Ascending aorta (tissue), 2 donors: Measurements from ENCODE around the gene LCN10. TPM values are rescaled to one million over a fixed set of nuclear protein-coding genes. Genes with fewer than 3 reads are reported as not detected.

Experiments used
- DNase-seq, 2 donors: peaks; one replicate each; pipeline ENCODE4 v3.0.0-alpha.2; 2019; ENCODE audit warnings: low spot score in 2 of 2
- H3K27ac ChIP-seq, 2 donors: fragments of 200-600 bp; sonication (generic); one replicate each; pipeline ENCODE4 v1.5.1; 2016 to 2017; ENCODE audit warnings: mild to moderate bottlenecking in 1 of 2
- H3K27me3 ChIP-seq: fragments of 200-600 bp; sonication (generic); one replicate; pipeline ENCODE4 v1.5.1; 2017
- H3K36me3 ChIP-seq, 2 donors: fragments of 200-600 bp; sonication (generic); one replicate each; pipeline ENCODE4 v1.5.1; 2016
- H3K4me1 ChIP-seq, 2 donors: fragments of 200-600 bp; sonication (generic); one replicate each; pipeline ENCODE4 v1.5.1; 2016 to 2017; ENCODE audit warnings: mild to moderate bottlenecking in 1 of 2
- H3K4me3 ChIP-seq, 2 donors: fragments of 200-600 bp; sonication (generic); one replicate each; pipeline ENCODE4 v1.5.1; 2016 to 2017; ENCODE audit warnings: mild to moderate bottlenecking in 1 of 2
- H3K9me3 ChIP-seq, 2 donors: fragments of 200-600 bp; sonication (generic); one replicate each; pipeline ENCODE4 v1.5.1; 2016
- CTCF ChIP-seq, 3 experiments: fragments of 200-600 bp in 2 of 3; fragments of 450-650 bp in 1 of 3; sonication (generic) in 2 of 3; IDR thresholded peaks; one replicate each; pipeline ENCODE4 v1.5.1; 2016 to 2019; ENCODE audit warnings: antibody characterized with exemption in 3 of 3, mild to moderate bottlenecking in 1 of 3, moderate library complexity in 1 of 3
- intact Hi-C: fragments of 100-400 bp; cut with DNase I; formaldehyde crosslinking; loops from one replicate; pipeline ENCODE4 v1.15.1; 2023
- total RNA-seq: library from RNA; depleted of rRNA; stranded (reverse); fragments of >200 nt; gene quantifications from one replicate; pipeline ENCODE4 v1.1.0, GENCODE V29; 2016

Gene LCN10
- total RNA-seq, 1 donor from 2014 or later, result 28.5 TPM

- TF ChIP-seq CTCF (IDR thresholded peaks at IDR 0.05), result no peak
- no peak overlapping the region for H3K27ac ChIP-seq
- no peaks in the 10 kb centered on the region for H3K27me3 ChIP-seq
- no peaks in the 10 kb centered on the region for H3K9me3 ChIP-seq
- no peak overlapping the region for H3K4me3 ChIP-seq
- H3K4me1 ChIP-seq, result no peaks in the 10 kb centered on the region
- intact Hi-C loops, result no loop called here
- no peak for DNase-seq
- no peaks in the 10 kb centered on the region for H3K36me3 ChIP-seq
Measured at GRCh38 chr9:136734837-136735496, 7.8 kb downstream of the LCN10 start.

GRCh38 chr9:136733611-136734010 is 9.1 kb downstream of the LCN10 start:
- TF ChIP-seq CTCF (IDR thresholded peaks at IDR 0.05), result no peak
- DNase-seq, result no peak
- Histone ChIP-seq H3K9me3 (no peaks in the 10 kb centered on the region), H3K4me3 (no peak overlapping the region), H3K27me3 (no peaks in the 10 kb centered on the region), H3K36me3 (no peaks in the 10 kb centered on the region), H3K27ac (no peak overlapping the region), H3K4me1 (peaks cover 3 to 5% of the 10 kb centered on the region in 2 donors)
- intact Hi-C loops, result no loop called here

GRCh38 chr9:136732444-136733178 is 10.1 kb downstream of the LCN10 start:
- peaks cover 7 to 9% of the 10 kb centered on the region in 2 donors for H3K4me1 ChIP-seq
- no peaks in the 10 kb centered on the region for H3K27me3 ChIP-seq
- intact Hi-C loops, result no loop called here

GRCh38 chr9:136729926-136730325 is 12.8 kb downstream of the LCN10 start:
- intact Hi-C loops, result loop anchor here (5.0 kb wide), 2 partner anchors 43 to 248 kb away; partner anchors contain the start of genes AGPAT2 and SEC16A
- peaks cover 14 to 17% of the 10 kb centered on the region in 2 donors for H3K36me3 ChIP-seq
- TF ChIP-seq CTCF (IDR thresholded peaks at IDR 0.05), result no peak
- H3K27me3 ChIP-seq, result no peaks in the 10 kb centered on the region
- H3K4me3 ChIP-seq, result no peak overlapping the region
- no peak overlapping the region for H3K27ac ChIP-seq
- DNase-seq, result no peak
- H3K4me1 ChIP-seq, result peaks cover 16 to 18% of the 10 kb centered on the region in 2 donors
- H3K9me3 ChIP-seq, result no peaks in the 10 kb centered on the region

More at GRCh38 chr9:136732444-136733178, 10.1 kb downstream of the LCN10 start:
- Histone ChIP-seq H3K9me3 (no peaks in the 10 kb centered on the region), H3K4me3 (no peak overlapping the region), H3K36me3 (no peaks in the 10 kb centered on the region), H3K27ac (no peak overlapping the region)
- DNase-seq, result no peak
- no peak for TF ChIP-seq CTCF (IDR thresholded peaks at IDR 0.05)

- no peaks in the 10 kb centered on the region for H3K27me3 ChIP-seq
- intact Hi-C loops, result loop anchor here (5.0 kb wide), 2 partner anchors 42 to 247 kb away; partner anchors contain the start of genes AGPAT2 and SEC16A
- TF ChIP-seq CTCF (IDR thresholded peaks at IDR 0.05), result no peak
- H3K9me3 ChIP-seq, result no peaks in the 10 kb centered on the region
- no peak for DNase-seq
- no peak overlapping the region for H3K27ac ChIP-seq
- peak overlapping the region in 1 of 2 donors; percentile 81 for H3K4me3 ChIP-seq
- peaks cover 16 to 18% of the 10 kb centered on the region in 2 donors for H3K4me1 ChIP-seq
- H3K36me3 ChIP-seq, result peaks cover 22 to 25% of the 10 kb centered on the region in 2 donors
Measured at GRCh38 chr9:136729144-136729543, 13.6 kb downstream of the LCN10 start.
